Right hindlimb (tissue), 1 donor: ENCODE measurements around the gene ULBP2.
A peak's percentile ranks its signal among the peaks of the same experiment; 100 is the strongest.
"Not testable (repeated sequence)": the region's sequence is repeated elsewhere in the genome, so short reads cannot be mapped to it uniquely, and the experiment has no call there.

Experiments
- DNase-seq: peaks from one replicate; pipeline ENCODE4 v3.0.0-alpha.2; 2018

Gene ULBP2, protein sequence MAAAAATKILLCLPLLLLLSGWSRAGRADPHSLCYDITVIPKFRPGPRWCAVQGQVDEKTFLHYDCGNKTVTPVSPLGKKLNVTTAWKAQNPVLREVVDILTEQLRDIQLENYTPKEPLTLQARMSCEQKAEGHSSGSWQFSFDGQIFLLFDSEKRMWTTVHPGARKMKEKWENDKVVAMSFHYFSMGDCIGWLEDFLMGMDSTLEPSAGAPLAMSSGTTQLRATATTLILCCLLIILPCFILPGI

DNA sequence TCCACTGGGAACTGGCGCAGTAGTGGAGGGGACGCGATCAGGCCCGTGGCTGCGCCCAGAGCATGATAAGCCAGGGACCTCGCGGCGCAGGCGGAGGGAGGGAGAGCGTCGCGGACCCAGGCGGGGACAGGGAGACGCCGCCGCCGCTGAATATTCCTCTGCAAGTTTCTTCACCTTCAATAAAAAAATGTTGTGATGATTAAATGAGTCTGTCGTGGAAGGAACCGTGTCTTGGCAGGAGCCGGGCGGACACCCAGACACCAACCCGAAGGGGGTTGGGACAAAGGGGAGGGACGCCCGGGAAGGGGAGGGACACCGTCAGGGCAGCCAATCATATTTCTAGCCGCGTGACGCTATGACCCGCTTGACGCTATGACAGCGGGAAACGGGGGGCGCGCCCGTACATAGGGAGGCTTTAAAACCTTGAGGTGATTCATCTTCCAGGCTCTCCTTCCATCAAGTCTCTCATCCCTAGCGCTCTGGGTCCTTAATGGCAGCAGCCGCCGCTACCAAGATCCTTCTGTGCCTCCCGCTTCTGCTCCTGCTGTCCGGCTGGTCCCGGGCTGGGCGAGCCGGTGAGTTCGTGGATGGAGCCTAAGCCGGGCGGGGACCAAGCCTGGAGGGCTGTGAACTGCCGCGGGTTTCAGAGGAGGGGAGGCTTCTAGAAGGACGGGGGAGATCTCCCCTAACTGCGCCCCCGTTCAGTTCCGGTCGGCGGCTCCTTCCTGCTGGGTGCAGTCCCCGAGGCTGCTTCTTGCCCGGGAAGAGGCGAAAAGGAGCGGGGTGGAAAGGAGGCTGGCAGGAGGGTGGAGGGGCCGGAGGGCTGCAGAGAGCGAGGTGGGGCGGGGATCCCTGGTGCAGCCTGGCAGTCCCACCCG is at the start of gene ULBP2:
ULBP2 (plus strand) TSS at position 432 of the 878 bp plus-strand sequence; CDS start at position 491, 59 bp downstream.
- peak; percentile 90 for DNase-seq

DNA sequence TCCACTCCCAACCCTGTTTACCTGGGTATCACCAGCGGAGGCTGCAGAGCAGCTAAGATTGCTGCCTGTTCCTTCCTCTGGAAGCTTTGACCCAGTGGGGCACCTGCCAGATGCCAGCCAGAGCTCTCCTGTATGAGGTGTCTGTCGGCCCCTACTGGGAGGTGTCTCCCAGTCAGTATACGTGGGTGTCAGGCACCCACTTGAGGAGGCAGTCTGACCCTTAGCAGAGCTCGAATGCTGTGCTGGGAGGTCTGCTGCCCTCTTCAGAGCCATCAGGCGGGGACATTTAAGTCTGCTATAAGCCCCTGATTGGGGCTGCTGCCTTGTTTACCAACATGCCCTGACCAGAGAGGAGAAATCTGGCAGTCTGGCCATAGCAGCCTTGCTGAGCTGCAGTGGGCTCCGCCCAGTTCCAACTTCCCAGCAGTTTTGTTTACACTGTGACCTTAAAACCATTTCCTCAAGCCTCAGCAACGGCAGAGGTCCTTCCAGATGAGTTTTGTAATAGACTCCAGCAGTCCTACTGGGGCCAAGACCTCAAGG is 46.7 kb upstream of the ULBP2 start:
- peak; percentile 57 for DNase-seq

DNA sequence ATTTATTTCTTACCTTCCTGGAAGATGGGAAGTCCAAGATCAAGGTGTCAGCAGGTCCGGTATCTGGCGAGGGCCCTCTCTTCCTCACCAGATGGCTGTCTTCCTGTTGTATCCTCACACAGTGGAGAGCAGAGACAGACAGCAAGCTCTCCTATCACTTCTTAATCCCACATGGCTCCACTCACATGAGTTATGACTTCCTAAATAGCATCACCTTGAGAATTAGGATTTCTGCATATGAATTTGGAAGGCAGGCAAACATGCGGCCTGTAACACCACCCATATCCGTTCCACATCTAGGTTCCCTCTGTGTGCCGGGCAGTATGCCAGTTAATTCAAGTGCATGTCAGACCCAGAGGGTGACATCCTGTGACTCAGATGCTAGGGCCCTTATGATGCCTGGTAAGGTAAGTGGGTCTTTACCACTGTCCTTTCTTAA is 46.0 kb upstream of the ULBP2 start:
- DNase-seq, result no peak

DNA sequence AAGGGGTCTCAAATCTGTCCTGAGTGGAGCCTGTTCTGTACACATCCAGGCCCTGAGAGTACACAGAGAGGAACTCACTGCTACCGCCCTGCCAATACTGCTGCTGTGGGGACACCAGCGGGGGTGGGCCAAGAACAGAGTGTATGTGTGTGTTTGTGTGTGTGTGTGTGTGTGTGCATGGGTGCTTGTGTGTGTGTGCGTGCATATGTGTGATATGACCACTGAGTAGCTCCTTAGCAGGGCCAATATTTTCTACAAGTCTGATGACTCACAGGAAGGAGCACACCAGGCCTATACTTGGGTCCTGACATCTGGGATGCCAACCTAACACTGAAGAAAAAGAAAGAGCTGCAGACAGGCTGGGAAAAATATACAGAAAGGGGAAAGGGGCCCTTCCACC is 45.3 kb upstream of the ULBP2 start:
- DNase-seq, result no peak

DNA sequence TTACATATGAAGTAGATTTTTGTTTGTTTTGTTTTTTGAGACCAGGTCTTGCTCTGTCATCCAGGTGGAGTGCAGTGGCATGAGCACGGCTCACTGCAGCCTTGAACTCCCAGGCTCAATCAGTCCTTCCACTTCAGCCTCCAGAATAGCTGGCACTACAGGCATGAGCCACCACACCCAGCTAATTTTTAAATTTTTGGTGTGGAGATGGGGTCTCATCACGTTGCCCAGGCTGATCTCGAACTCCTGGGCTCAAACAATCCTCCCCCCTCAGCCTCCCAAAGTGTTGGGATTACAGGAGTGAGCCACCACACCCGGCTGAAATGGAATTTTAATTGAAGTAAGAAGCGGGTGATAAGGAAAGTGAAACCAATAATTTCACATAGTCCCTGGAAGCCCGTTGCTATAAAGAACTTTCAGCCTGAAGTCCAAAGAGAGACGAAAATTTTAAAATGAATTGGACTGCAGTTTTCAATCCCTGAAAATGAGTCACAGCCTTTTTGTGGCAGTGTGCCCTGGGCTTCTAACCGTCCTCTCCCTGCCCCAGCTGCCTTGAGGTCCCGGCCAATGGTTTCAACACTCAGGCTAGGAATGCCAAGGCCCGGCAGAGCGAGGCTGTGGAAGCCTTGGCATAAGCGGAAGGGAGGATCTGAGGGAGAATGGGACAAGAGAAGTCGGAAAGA is 44.7 kb upstream of the ULBP2 start:
- peak; percentile 72 for DNase-seq

DNA sequence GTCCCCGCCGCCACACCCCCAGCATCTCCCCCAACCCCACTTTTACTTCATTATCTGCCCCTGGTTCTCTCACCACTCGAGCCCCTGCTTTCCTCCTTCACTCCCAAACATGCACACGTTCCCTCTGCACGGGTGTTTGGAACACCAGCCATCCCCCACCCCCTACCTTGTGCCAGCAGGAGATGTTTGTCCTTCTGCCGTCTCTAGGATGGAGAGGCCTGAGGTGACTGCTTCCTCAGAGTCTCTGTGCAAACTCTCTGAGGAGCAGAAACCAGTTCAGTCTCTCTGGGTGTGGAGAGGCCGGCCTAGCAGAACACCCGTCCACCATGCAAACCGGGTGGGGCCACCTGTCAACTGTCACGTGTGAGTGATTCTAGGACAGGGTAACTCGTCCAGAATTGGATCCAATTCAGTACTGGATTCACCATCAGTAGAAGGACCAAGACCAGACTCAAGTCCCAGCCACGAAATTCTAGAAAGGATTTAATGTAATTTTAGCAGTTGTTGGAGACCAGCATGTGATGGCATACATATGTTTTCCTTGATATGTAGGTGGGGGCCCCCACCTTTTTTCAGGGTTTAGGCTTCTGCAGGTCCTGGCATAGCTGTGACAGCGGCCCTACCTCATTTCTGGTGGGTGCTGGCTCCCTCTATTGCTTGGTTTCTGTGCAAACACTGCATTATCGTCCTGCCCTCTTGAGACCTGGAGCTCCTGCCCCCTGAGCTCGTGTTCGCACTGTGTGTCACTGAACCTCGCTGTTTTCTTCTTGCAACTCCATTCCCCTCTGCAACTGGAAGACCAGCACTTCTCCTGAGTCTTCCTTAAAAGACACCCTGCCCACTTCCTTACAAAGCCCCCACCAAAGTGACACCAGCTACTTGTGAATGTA is 43.7 kb upstream of the ULBP2 start, which contains the start of gene RAET1E:
RAET1E (minus strand) TSS at position 259 of the 890 bp plus-strand sequence. CDS start 7,212 bp downstream, outside the sequence.
- DNase-seq, result no peak

DNA sequence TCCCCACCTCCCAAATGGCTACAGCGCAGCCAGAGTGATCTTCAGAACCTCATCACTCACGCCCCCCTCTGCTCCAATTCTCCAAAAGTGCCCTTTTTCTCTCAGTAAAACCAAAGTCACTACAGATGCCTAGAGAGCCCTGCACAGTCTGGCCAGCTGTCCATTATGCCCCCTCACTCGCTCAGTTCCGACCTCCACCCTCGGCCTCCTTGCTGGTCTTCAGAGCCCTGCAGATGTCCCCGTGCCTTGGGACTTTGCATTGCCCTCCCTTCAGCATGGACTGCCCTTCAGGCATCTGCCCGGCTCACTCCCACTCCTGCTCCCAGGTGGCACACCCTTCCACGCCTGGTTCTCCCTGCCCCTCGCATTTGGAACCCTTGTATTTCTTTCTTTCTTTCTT is 42.8 kb upstream of the ULBP2 start:
- no peak for DNase-seq

DNA sequence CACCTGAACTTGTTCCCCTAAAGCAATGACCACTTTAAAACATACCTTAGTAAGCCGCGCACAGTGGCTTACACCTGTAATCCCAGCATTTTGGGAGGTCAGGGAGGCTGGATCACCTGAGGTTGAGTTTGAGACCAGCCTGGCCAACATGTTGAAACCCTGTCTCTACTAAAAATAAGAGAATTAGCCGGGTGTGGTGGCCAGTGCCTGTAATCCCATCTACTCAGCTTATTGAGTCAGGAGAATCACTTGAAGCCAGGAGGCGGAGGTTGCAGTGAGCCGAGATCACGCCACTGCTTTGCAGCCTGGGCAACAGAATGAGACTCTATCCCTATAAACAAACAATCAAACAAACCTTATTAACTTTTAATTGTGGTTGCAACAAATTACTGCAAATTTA is 42.3 kb upstream of the ULBP2 start:
- DNase-seq, result no peak

DNA sequence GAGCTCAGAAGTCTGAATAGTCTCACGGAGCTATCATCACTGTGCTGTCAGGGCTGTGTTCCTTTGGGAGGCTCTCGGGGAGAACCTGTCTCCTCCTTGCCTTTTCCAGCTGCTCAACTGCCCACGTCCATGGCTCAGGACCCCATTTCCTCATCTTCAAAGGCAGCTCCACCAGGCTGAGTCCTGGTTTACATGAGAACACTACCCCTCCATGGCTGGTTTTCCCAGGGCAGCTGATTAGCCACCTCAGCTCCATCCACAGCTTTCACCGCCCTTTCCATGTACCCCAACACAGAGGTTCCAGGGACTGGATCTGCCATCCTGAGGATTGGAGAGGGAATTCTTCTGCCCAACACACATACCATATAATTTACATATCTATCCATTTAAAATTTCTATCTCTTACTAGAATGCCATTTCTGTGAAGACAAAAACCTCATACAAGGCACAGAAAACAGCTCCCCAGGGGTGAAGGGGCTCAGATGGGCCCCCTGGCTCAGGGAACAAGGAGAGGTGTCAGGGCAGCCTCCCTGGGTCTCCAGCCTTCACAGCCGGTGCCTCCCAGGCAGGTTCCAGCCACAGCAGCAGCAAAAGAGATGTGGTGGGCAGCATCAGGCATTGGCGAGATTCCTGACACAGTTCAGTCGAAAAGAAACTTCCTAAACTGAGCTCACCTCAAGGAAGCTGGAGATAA is 41.7 kb upstream of the ULBP2 start:
- DNase-seq, result no peak

DNA sequence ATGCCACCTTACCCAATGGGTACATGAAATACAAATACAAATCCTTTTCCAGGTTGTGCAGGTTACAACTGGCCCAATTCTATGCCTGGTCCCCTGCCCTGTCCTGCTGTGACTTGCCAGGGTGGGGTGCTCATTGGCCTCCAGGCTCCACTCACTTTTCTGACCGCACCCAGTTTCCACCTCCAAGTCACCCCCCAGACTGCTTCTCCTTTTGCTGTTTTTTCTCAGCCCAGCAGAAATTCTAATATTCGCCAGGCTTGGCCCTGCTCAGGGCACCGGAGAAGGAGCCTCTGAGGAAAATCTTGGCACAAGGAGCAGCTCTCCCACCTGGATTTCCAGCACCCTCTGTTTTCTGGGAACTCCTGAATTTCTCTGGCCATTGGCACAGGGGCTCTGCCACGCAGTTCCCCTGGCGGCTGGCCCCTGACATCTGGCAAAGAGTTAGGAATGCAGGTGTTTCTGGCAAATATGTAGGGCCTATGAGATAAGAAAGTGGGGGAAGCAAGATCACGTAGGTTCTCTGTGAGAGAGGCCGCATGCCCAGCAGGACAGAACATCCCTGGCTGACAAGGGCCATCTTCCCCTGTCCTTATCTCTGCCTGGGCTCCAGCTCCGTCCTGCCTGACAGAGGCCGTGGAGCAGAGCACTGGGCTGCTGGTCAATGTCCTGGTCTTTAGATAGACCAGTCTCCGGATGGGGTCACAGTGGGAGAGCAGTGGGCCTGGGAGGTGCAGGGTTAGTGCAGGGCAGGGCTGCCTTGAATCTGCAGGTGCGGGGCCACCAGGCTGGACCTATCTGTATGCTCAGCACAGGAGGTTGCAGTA is 41.0 kb upstream of the ULBP2 start:
- DNase-seq, result no peak

DNA sequence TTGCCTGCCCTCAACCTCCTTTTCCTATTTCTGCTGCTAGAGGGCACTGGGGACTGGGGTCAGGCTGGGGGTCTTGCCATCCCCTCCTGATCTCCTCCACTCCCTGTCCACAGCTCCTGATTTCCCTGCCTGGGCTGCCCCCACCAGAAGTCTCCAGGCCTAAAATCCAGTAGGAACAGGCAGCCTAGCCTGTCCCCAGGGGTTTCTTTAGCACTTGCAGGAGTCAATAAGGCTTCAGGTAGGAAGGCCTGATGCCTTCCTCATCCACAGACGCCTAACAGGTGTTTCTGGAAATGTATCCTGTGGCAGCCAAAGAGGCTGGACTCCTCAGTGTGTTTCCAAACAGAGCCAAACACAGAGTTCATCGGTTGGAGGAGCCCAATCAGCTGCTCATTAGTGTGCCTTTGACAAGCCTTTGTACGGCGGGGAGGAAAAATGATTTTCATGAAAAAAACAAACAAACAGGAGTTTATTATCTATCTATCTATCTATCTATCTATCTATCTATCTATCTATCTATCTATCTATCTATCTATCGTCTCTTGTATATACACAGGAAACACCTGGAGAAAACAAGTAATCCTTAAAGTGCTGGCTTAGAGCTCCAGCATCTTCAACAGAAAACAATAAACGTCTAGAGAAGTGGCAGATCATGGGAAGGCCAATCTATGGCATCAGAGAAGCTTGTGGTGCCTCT is 40.2 kb upstream of the ULBP2 start:
- DNase-seq, result no peak

DNA sequence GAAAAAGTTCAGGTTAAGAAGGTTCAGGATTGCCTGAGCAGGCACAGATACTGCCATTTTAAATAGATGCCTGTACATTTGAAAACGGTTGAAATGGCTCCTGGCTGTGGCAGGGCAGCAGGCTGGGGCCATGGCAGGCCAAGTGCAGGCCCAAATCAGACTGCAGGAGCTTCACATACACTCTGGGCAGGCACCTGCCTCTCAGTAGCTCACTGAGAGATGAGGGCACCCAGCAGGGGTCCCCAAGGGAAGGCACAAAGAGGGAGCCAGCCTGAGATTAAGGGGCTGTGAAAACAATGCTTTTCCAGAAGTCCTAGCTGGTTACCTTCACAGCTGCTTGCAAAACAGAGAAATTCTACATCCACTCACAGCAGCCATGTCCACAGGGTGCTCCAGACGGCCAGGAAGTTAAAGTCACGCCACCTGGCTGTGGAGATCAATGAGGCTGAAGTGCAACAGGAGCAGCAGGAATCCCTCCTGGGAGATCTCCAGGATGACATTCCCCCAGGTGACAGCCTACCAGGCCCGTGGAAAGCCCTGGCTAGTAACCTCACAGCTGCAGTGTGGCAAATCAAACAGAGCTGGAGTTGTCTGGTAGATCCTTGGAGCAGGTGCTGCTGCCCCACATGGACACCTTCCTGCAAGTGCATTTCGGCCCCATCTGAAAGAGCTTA is 37.7 kb upstream of the ULBP2 start:
- DNase-seq, result no peak

DNA sequence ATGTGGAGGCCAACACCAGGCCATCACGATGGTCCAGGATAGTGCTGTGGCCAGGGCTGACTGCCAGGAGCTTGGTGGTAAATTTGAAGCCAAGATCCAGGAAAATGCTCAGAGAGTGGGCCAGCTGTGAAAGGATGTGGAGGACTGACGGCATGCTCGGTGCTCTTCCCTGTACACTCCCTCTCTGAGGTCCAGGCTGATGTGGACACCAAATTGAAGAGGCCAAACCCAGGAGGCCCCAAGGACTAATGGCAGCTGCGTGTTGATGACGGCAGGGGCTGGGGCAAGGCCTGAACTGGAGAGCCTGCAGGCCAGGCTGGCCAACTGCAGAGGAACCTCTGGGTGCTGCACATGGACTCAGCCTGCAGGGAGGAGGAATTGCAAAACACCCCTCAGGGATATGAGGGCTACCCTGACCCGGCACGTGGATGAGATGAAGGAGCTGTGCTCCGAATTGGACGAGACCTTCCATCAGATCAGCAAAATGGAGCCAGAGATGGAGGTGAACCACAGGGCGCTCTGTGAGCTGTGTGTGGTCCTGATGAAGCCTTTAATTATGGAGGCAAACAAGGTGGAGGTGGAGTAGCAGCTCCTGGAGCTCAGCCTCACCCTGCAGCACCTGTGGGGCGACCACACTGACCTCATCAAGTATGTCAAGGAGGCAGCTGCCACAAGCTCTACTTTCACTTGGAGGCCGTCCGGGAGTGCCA is 37.0 kb upstream of the ULBP2 start:
- no peak for DNase-seq

DNA sequence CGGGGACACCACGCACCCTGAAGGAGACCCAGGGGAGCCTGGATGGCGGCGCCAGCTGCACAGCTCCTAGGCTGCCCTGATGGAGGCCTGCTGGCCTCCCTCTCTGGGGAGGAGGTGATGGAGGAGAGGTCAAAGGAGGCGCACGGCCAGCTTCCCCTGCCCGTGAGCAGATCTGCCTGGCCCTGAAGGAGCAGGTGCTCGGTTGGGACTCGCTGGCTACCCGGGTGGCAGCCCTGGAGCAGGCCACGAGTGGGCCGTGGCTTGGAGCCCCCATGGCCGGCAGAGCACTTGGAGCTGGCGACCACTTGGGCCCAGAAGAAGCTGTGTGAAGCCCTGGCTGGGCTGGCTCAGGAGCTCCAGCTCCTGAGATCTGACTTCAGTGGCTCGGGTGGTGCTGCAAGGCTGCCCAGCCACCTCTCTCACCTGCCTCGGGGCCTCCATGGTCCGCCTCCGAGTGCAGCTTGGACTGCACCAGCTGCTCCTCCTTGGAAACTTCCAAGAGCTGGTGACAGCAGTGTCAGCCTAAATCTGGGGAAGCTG is 36.4 kb upstream of the ULBP2 start:
- DNase-seq, result no peak

DNA sequence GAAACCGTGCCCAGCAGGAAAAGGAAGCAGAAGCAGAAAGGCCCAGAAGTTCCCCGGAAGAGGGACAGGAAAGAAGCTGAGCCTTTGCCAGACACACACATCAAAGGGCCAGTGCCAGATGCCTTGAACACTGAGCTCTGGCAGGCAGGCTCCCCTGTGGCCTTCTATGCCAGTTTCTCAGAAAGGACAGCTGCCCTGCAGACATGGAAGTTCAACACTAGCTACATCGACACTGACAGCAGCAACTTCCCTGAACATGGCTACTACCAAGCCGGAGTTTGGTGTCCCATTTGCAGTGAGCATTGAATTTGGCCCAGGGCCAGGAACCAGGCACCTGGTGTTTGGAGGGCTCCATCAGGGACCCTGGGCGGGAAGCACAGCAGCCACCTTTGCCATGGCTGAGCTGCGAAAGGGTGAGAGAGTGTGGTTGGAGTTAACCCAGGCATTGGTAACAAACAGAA is 35.9 kb upstream of the ULBP2 start:
- no peak for DNase-seq

DNA sequence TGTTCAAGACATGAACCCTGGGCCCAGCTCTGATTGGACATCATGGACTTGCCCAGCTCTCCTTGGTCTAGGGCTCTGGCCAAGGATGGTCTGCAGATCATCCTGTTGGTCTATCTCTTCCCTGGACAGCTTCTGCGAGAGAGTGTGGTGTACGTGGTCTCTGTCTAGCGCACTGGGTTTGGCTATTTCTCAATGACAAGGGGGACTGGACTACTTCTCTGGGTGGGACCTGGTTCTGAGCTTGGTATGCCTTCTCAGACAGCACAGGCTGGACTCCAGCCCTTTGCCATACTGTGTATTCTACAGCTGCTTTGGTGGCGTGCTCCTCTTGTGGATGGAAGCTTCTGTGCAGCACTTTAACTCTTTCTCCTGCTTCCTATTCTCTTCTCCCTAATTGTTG is 35.4 kb upstream of the ULBP2 start:
- DNase-seq, result no peak

DNA sequence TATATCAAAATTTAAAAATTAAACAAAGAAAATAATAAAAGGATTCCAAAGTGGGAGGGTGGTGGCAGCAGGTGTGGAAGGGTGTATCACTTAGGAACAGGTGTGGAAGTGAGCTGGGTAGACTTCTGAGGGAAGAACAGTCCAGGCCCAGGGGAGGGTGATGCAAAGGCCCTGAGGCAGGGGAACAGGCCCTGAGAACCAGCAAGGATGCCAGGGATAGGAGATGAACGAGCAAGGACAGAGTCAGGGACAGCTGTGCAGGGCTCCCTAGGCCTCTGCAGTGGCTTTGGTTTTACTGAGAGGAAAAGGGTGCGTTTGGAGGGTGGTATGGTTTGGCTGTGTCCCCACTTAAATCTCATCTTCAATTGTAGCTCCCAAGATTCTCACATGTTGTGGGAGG is 34.5 kb upstream of the ULBP2 start:
- no peak for DNase-seq

DNA sequence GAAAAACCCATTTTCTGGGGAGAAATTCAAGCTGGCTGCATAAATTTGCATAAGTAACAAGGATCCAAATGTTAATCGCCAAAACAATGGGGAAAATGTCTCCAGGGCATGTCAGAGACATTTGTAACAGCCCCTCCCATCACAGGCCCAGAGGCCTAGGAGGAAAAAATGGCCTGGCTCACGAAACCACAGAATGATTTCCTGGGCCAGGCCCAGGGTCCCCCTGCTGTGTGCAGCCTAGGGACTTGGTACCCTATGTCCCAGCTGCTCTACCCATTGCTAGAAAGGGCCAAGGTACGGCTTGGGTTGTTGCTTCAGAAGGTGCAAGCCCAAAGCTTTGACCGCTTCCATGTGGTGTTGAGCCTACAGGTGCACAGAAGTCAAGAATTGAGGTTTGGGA is 33.3 kb upstream of the ULBP2 start:
- not testable (repeated sequence) for DNase-seq
